SK-N-SH (cell line): Measurements from ENCODE around the gene GDF2.

Experiments
- EP300 ChIP-seq, 2 experiments: IDR thresholded peaks; 2 replicates each; pipeline versions ENCODE4 v1.4.0 to v1.6.1; 2012; ENCODE audit warnings: borderline replicate concordance in 1 of 2, low read depth in 1 of 2, low read length in 1 of 2
- TF ChIP-seq, protein P1 (sequence below): fragments of 200-600 bp; sonication (generic); IDR thresholded peaks from 2 replicates; pipeline ENCODE4 v1.6.1; 2017; ENCODE audit warnings: antibody characterized with exemption, mild to moderate bottlenecking, moderate library complexity

DNA sequence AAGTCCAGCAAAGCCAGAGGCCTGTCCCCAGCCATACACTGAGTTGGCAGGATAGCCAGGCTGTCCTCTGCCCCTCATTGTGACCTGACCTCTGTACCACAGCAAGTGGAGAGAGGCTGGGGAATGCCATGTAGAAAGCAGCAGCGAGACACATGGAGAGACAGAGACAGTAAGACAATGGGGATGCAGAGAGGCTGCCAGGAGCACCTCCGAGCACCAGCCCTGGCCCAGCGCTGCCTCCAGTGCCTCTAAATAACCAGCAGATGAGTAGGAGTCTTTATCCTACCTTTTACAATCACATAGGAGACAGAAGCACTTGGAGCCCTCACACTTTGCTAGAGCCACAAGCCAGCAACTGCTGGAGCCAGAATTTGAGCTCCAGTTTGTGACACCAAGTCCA lies 8.1 kb downstream of the GDF2 start:
- TF ChIP-seq EP300 (IDR thresholded peaks at IDR 0.05; ENCODE audit: borderline replicate concordance in 1 of 2, low read depth in 1 of 2, low read length in 1 of 2): no peak
- TF ChIP-seq, protein P1, sequence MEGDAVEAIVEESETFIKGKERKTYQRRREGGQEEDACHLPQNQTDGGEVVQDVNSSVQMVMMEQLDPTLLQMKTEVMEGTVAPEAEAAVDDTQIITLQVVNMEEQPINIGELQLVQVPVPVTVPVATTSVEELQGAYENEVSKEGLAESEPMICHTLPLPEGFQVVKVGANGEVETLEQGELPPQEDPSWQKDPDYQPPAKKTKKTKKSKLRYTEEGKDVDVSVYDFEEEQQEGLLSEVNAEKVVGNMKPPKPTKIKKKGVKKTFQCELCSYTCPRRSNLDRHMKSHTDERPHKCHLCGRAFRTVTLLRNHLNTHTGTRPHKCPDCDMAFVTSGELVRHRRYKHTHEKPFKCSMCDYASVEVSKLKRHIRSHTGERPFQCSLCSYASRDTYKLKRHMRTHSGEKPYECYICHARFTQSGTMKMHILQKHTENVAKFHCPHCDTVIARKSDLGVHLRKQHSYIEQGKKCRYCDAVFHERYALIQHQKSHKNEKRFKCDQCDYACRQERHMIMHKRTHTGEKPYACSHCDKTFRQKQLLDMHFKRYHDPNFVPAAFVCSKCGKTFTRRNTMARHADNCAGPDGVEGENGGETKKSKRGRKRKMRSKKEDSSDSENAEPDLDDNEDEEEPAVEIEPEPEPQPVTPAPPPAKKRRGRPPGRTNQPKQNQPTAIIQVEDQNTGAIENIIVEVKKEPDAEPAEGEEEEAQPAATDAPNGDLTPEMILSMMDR: no peak
